GM18505 (cell line): ENCODE results near the gene PCGF3.
"Not testable (repeated sequence)": the region's sequence is repeated elsewhere in the genome, so short reads cannot be mapped to it uniquely, and the experiment has no call there.

Experiments
- ATAC-seq: cut with Tn5 transposase; IDR thresholded peaks from one replicate; pipeline ENCODE4 v1.9.1; 2021; ENCODE audit not compliant: unreplicated experiment
- POLR2A ChIP-seq: IDR thresholded peaks from 4 replicates; pipeline ENCODE4 v1.6.1; 2011; ENCODE audit warnings: borderline replicate concordance; ENCODE audit not compliant: insufficient read depth, insufficient read length; ENCODE audit errors: extremely low read depth

PCGF3 gene

DNA sequence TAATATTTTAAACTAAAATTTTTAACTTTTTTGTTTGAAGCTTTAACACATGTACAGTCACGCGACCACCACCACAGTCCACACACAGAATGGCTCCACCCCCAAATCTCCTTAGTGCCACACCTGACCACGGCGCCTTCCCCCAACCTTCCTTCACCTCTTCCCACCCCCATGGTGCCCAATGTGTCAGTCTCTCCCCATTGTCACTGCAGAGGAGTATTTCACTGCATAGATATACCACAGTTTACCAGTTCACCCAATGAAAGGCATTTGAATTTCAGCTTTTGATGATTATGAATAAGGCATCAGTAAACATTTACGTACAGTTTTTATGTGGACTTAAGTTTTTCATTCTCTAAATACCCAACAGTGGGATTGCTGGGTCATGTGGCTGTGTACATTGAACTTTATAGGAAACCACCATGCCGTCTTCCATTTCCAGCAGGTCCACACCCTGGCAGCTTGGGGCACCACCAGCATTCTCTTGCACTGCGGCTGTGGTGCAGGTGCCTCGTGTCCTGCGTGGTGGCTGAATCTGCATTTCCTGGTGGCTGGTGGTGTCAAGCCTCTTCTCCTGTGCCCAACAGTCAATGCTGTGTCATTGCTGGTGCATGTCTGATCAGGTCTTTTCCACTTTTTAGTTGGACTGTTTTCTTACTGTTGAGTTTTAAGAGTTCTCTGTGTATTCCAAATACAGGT, 71.3 kb downstream of the PCGF3 start:
- no peak for ATAC-seq
- TF ChIP-seq POLR2A = no peak

DNA sequence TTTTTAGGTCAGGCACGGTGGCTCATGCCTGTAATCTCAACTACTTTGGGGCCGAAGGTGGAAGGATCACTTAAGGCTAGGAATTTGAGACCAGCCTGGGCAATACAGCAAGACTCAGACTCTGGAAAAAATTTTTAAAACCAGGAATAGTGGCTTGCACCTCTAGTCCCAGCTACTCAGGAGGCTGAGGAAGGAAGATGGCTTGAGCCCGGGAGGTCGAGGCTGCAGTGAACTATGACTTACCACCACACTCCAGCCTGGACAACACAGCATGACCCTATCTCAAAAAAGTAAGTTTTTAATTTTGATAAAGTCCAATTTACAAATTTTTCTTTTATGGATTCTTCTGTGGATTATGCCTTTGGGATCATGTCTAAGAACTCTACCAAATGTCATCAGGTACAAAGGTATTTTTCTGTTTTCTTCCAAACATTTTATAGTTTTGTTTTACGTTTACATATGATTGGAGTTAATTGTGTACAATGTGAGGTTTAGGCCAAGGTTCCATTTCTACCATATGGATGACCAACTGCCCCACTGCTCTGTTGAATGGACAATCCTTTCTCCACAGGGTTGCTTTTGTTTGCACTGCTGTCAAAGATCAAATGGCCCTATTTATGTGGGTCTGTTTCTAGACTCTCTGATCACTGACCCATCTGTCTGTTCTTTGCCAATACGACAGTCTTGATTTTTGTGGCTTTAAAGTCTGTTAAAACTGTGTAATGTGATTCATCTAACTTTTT, 72.1 kb downstream of the PCGF3 start:
- no peak for TF ChIP-seq POLR2A
- ATAC-seq = no peak

GRCh38 chr4:779555-779954, 73.9 kb downstream of the PCGF3 start:
- TF ChIP-seq POLR2A = no peak

DNA sequence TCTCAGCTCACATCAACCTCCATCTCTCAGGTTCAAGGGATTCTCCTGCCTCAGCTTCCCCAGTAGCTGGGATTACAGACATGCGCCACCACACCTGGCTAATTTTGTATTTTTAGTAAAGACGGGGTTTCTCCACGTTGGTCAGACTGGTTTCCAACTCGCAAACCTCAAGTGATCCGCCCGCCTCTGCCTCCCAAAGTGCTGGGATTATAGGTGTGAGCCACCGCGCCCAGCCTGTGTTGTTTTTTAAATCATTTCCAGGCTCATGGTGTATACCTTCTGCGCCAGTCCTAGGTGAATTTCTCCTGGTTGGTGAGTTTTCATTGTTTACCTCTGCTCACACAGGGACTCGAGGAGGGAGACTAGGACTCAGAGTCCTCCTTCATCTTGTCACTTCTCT, 74.6 kb downstream of the PCGF3 start:
- ATAC-seq = not testable (repeated sequence)

More at GRCh38 chr4:779555-779954, 73.9 kb downstream of the PCGF3 start:
- no peak for ATAC-seq

DNA sequence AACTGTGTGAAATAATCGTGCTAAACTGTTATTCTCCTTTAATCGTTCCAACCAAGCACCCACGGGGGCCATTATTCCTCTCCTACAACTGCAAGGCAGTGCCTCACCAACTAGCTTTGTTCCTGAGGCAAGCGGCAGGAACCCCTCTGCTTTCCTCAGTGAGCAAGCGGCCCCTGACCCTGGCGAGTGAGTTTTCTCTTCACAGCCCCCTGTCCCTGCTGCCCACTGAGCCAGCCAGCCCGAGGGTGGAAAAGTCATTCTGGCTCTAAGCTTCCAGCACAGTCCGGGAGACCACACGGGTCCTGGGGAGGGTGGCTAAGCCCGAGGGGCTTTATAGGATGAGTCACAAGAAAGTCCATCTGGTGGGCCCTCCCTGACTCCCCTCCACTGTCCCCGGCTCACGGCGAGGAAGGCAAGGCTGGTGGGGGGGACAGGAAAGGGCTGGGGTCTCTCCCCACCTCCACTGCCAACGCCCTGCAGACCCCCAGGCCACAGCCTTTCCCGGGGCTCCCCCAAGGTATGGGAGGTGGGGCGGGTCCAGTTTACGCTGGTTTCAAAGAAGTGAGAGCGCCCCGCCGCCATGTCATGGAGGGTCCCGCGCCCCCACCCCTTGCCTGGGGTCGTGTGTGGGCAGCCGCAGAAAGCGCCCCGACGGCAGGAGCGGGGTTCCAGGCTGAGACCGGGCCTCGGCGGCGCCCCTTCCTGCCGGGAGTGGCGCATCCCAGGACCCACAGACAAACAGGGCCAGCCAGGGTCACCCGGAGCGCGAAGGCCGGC, 75.3 kb downstream of the PCGF3 start:
- TF ChIP-seq POLR2A = no peak
- ATAC-seq = peak; percentile 7

- ATAC-seq = peak; percentile 92
- peak; percentile 91 for TF ChIP-seq POLR2A
Measured at GRCh38 chr4:781493-782216, 76.0 kb downstream of the PCGF3 start.

GRCh38 chr4:784401-785331, 79.0 kb downstream of the PCGF3 start:
- no peak for TF ChIP-seq POLR2A
- no peak for ATAC-seq

GRCh38 chr4:785332-786073, 79.9 kb downstream of the PCGF3 start:
- ATAC-seq = no peak
- TF ChIP-seq POLR2A = no peak

- no peak for TF ChIP-seq POLR2A
- no peak for ATAC-seq
Measured at GRCh38 chr4:786074-786741, 80.6 kb downstream of the PCGF3 start.

DNA sequence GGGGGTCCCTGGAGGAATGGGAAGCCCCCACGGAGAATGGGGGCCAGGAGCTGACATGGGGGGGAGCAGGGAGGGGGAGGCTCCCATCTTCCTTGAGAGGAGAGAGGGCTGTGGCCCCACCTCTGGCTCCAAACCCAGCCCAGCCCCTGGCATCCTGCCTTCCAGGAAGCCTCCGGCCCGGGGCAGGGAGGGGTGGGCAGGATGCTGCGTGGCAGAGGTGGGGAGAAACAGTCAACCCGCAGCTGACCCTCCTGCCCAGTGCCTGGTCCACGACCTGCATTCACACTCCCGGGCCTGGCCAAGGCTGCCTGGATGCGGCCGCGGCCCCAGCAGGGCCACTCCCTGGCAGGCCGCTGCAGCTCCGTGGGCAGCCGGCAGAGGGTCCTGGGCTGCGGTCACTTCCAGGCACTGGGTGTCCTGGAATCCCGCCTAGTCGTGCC, 81.2 kb downstream of the PCGF3 start:
- no peak for ATAC-seq
- TF ChIP-seq POLR2A = no peak

DNA sequence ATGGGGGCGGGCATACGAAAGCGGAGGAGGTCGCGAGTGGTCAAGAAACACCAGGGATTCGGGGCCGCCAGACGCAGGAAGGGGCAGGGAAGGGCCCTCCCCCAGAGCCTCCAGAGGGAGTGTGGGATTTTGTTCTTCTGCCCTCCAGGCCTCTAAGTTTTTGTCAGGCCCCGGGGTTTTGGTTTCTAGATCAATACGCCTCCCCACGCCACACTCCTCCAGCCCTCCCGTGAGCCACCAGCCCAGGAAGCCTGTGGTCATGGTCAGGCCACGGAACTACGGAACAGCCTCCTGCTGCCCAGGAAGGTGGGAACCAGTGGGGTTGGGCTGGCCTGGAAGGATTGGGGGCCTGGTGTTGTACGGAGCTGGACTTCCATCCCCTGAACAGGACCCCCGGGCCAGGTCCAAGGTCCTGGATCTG, 81.9 kb downstream of the PCGF3 start:
- no peak for ATAC-seq
- no peak for TF ChIP-seq POLR2A
